Keratinocyte (primary cell): Measurements from ENCODE around the gene STRAP. TPM values are rescaled to one million over a fixed set of nuclear protein-coding genes. Genes with fewer than 3 reads are reported as not detected.
A peak's percentile ranks its signal among the peaks of the same experiment; 100 is the strongest.

Experiments
- DNase-seq: peaks from one replicate; pipeline ENCODE4 v3.0.0-alpha.2; 2011; ENCODE audit warnings: low read depth, missing footprints, low spot score
- FAIRE-seq: peaks from 2 replicates; lab custom pipeline; 2011; peaks lifted over from hg19 to GRCh38; lab: Jason Lieb, UNC
- H2AFZ ChIP-seq: 2 replicates; pipeline ENCODE4 v1.6.0; 2012; ENCODE audit warnings: low read length, control low read depth, inconsistent platforms; ENCODE audit not compliant: control insufficient read depth
- H3K27ac ChIP-seq: 2 replicates; pipeline ENCODE4 v1.5.1; 2011; ENCODE audit warnings: low read length; ENCODE audit not compliant: control insufficient read depth, insufficient read depth
- H3K27me3 ChIP-seq: 3 replicates; pipeline ENCODE4 v1.6.0; 2011; ENCODE audit warnings: low read length; ENCODE audit not compliant: control insufficient read depth, insufficient read depth; ENCODE audit errors: extremely low read depth
- H3K36me3 ChIP-seq, 2 experiments: 2 replicates in 1 of 2; 3 replicates in 1 of 2; pipeline ENCODE4 v1.5.1; 2011; ENCODE audit warnings: low read length in 2 of 2, mild to moderate bottlenecking in 1 of 2; ENCODE audit not compliant: control insufficient read depth in 2 of 2, insufficient read depth in 2 of 2; ENCODE audit errors: extremely low read depth in 1 of 2
- H3K4me1 ChIP-seq: 3 replicates; pipeline ENCODE4 v1.5.1; 2011; ENCODE audit warnings: low read length; ENCODE audit not compliant: control insufficient read depth, insufficient read depth; ENCODE audit errors: extremely low read depth
- H3K4me2 ChIP-seq: 3 replicates; pipeline ENCODE4 v1.6.0; 2011; ENCODE audit warnings: low read depth, low read length; ENCODE audit not compliant: control insufficient read depth, insufficient read depth; ENCODE audit errors: extremely low read depth
- H3K4me3 ChIP-seq, 3 experiments: fragments of 200-600 bp in 1 of 3; sonication (generic) in 1 of 3; 2 replicates in 2 of 3; 3 replicates in 1 of 3; pipeline ENCODE4 v1.5.1; 2011 to 2016; ENCODE audit warnings: low read length in 3 of 3, mild to moderate bottlenecking in 3 of 3, control low read depth in 2 of 3, inconsistent platforms in 1 of 3, low read depth in 1 of 3, mixed read lengths in 1 of 3, mixed run types in 1 of 3, moderate library complexity in 1 of 3; ENCODE audit not compliant: control insufficient read depth in 2 of 3, insufficient read depth in 2 of 3; ENCODE audit errors: extremely low read depth in 1 of 3
- H3K79me2 ChIP-seq: 2 replicates; pipeline ENCODE4 v1.6.0; 2012; ENCODE audit warnings: low read length; ENCODE audit not compliant: control insufficient read depth, insufficient read depth
- H3K9ac ChIP-seq: 3 replicates; pipeline ENCODE4 v1.6.0; 2011; ENCODE audit warnings: low read length; ENCODE audit not compliant: control insufficient read depth, insufficient read depth; ENCODE audit errors: extremely low read depth
- H3K9me1 ChIP-seq: 3 replicates; pipeline ENCODE4 v1.6.0; 2011; ENCODE audit warnings: low read length; ENCODE audit not compliant: control insufficient read depth, insufficient read depth; ENCODE audit errors: extremely low read depth
- H3K9me3 ChIP-seq: 2 replicates; pipeline ENCODE4 v1.5.1; 2012; ENCODE audit warnings: low read depth, low read length; ENCODE audit not compliant: control insufficient read depth
- H4K20me1 ChIP-seq: 3 replicates; pipeline ENCODE4 v1.6.0; 2011; ENCODE audit warnings: low read length; ENCODE audit not compliant: control insufficient read depth, insufficient read depth; ENCODE audit errors: extremely low read depth
- EZH2 ChIP-seq: IDR thresholded peaks from one replicate; pipeline ENCODE4 v1.6.1; 2012; ENCODE audit warnings: inconsistent platforms, mild to moderate bottlenecking, low read length, moderate library complexity
- dilution Hi-C: fragments of 300-500 bp; cut with MboI; formaldehyde crosslinking; loops from one replicate; pipeline ENCODE4 v1.7.0; 2020; ENCODE audit warnings: low sequenced_read_pairs; ENCODE audit not compliant: extremely low pct_ligation_motif_present
- polyA plus RNA-seq, 5 experiments: library from polyadenylated mRNA; depleted of rRNA in 3 of 5; stranded (reverse) in 3 of 5; stranded (forward) in 1 of 5; unstranded in 1 of 5; fragments of >200 nt; gene quantifications; 1 replicate in 1 of 5; 2 replicates in 3 of 5; 3 replicates in 1 of 5; pipeline versions ENCODE4 v1.2.1 to v1.2.3, GENCODE V29; 2011 to 2012; ENCODE audit warnings: missing spikeins in 2 of 5, low read depth in 1 of 5, low replicate concordance in 1 of 5
- TF ChIP-seq, protein P1 (sequence below), 3 experiments: IDR thresholded peaks in 1 of 3; conservative IDR thresholded peaks in 1 of 3; optimal IDR thresholded peaks in 1 of 3; 2 replicates in 2 of 3; 3 replicates in 1 of 3; pipeline versions ENCODE3 to v1.5.1; 2011; ENCODE audit warnings: low read length in 3 of 3, mild to moderate bottlenecking in 3 of 3, moderate library complexity in 2 of 3, control low read depth in 1 of 3, inconsistent platforms in 1 of 3; ENCODE audit not compliant: insufficient read depth in 2 of 3; ENCODE audit errors: extremely low read depth in 1 of 3

STRAP gene
- polyA plus RNA-seq, 1 donor (not counting 4 experiments of a cell fraction or from before 2014, with no cell fraction given) = 210 TPM

GRCh38 chr12:15856097-15856982, 25.8 kb upstream of the STRAP start:
- Histone ChIP-seq H3K27ac (no peak overlapping the region), H2AFZ (no peak overlapping the region), H3K4me2 (no peak overlapping the region), H3K9ac (no peak overlapping the region), H3K4me3 (no peak overlapping the region), H3K4me1 (peaks cover 5% of the 10 kb centered on the region), H3K36me3 (no peaks in the 10 kb centered on the region), H3K79me2 (no peaks in the 10 kb centered on the region), H3K9me3 (no peaks in the 10 kb centered on the region), H3K9me1 (no peaks in the 10 kb centered on the region), H3K27me3 (no peaks in the 10 kb centered on the region), H4K20me1 (no peaks in the 10 kb centered on the region)
- dilution Hi-C loops = no loop called here
- DNase-seq = no peak
- peak; percentile 44 for FAIRE-seq
- TF ChIP-seq, protein P1, sequence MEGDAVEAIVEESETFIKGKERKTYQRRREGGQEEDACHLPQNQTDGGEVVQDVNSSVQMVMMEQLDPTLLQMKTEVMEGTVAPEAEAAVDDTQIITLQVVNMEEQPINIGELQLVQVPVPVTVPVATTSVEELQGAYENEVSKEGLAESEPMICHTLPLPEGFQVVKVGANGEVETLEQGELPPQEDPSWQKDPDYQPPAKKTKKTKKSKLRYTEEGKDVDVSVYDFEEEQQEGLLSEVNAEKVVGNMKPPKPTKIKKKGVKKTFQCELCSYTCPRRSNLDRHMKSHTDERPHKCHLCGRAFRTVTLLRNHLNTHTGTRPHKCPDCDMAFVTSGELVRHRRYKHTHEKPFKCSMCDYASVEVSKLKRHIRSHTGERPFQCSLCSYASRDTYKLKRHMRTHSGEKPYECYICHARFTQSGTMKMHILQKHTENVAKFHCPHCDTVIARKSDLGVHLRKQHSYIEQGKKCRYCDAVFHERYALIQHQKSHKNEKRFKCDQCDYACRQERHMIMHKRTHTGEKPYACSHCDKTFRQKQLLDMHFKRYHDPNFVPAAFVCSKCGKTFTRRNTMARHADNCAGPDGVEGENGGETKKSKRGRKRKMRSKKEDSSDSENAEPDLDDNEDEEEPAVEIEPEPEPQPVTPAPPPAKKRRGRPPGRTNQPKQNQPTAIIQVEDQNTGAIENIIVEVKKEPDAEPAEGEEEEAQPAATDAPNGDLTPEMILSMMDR (optimal IDR thresholded peaks at IDR 0.05 in 1 of 3, IDR thresholded peaks at IDR 0.05 in 1 of 3, conservative IDR thresholded peaks at IDR 0.05 in 1 of 3; ENCODE audit: extremely low read depth in 1 of 3, insufficient read depth in 2 of 3, low read length in 3 of 3) = peak in 2 of 3 experiments; percentile 53 to 58
- TF ChIP-seq EZH2 = no peak

DNA sequence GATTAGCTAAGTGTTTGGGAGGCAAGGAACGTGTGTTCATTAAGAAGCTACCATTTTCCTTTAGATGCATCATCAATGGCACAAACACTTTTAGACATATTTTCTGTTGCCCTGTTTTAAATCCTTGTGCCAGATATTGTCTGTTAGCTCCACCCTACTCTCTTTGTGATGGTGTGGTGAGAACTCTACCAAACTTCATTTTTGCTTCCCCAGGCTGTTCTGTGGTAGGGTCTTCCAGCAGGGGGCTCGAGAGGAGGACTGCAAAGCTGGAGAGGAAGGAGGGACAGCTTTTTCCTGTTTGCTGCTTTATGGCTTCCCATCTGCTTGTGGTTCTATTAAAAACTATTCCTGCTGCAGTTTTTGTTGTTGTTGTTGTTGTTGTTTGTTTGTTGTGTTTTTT, 23.8 kb upstream of the STRAP start:
- FAIRE-seq = no peak
- no peaks in the 10 kb centered on the region for H3K79me2 ChIP-seq
- dilution Hi-C loops = no loop called here

More for the DNA sequence above, 23.8 kb upstream of the STRAP start:
- Histone ChIP-seq H4K20me1 (no peaks in the 10 kb centered on the region), H3K27me3 (no peaks in the 10 kb centered on the region), H3K36me3 (no peaks in the 10 kb centered on the region), H3K4me2 (no peak overlapping the region), H2AFZ (no peak overlapping the region), H3K9me1 (no peaks in the 10 kb centered on the region), H3K4me1 (peaks cover 3% of the 10 kb centered on the region), H3K9me3 (no peaks in the 10 kb centered on the region), H3K4me3 (no peak overlapping the region), H3K27ac (no peak overlapping the region), H3K9ac (no peak overlapping the region)
- no peak for DNase-seq
- TF ChIP-seq, protein P1 (optimal IDR thresholded peaks at IDR 0.05 in 1 of 3, IDR thresholded peaks at IDR 0.05 in 1 of 3, conservative IDR thresholded peaks at IDR 0.05 in 1 of 3; ENCODE audit: extremely low read depth in 1 of 3, insufficient read depth in 2 of 3, low read length in 3 of 3) = no peak
